HepG2 (cell line): Measurements from ENCODE around the gene CD44.

Experiments
- CAMTA2 ChIP-seq: sonication (generic); formaldehyde crosslinking; IDR thresholded peaks from 2 replicates; pipeline ENCODE4 v1.4.0; 2020; ENCODE audit warnings: mild to moderate bottlenecking, missing genetic modification reagents, borderline replicate concordance
- HOXA7 ChIP-seq: sonication (generic); formaldehyde crosslinking; IDR thresholded peaks from 2 replicates; pipeline ENCODE4 v1.8.1; 2022; ENCODE audit warnings: mild to moderate bottlenecking, missing genetic modification reagents, moderate library complexity
- JUN ChIP-seq: sonication (generic); formaldehyde crosslinking; IDR thresholded peaks from 2 replicates; pipeline ENCODE4 v1.4.0; 2020; ENCODE audit warnings: mild to moderate bottlenecking, missing genetic modification reagents
- MED13 ChIP-seq: sonication (generic); formaldehyde crosslinking; IDR thresholded peaks from 2 replicates; pipeline ENCODE4 v1.5.0; 2020; ENCODE audit warnings: missing genetic modification reagents
- RFX5 ChIP-seq: IDR thresholded peaks from 2 replicates; pipeline ENCODE4 v1.6.1; 2011; ENCODE audit warnings: low read depth, low read length, improper control_type of control experiment
- TAF1 ChIP-seq: sonication (generic); formaldehyde crosslinking; IDR thresholded peaks from 2 replicates; pipeline ENCODE4 v1.4.0; 2020; ENCODE audit warnings: missing genetic modification reagents
- ZKSCAN8 ChIP-seq: IDR thresholded peaks from 2 replicates; pipeline ENCODE4 v1.6.1; 2016; ENCODE audit warnings: borderline replicate concordance, missing genetic modification reagents, missing compliant biosample characterization
- ZNF510 ChIP-seq: sonication (generic); formaldehyde crosslinking; IDR thresholded peaks from 2 replicates; pipeline ENCODE4 v1.4.0; 2020; ENCODE audit warnings: low read depth, mild to moderate bottlenecking, missing genetic modification reagents
- ZNF619 ChIP-seq: sonication (generic); formaldehyde crosslinking; IDR thresholded peaks from 2 replicates; pipeline ENCODE4 v1.4.0; 2020; ENCODE audit warnings: mild to moderate bottlenecking, missing genetic modification reagents
- TF ChIP-seq, protein P1 (sequence below): sonication (generic); formaldehyde crosslinking; IDR thresholded peaks from 2 replicates; pipeline ENCODE4 v1.5.0; 2020; ENCODE audit warnings: mild to moderate bottlenecking, missing genetic modification reagents, moderate library complexity
- TF ChIP-seq, protein P2 (sequence below): sonication (generic); formaldehyde crosslinking; IDR thresholded peaks from 2 replicates; pipeline ENCODE4 v1.8.0; 2022; ENCODE audit warnings: mild to moderate bottlenecking, missing genetic modification reagents
- TF ChIP-seq, protein P3 (sequence below): sonication (generic); formaldehyde crosslinking; IDR thresholded peaks from 2 replicates; pipeline ENCODE4 v1.5.0; 2020; ENCODE audit warnings: mild to moderate bottlenecking, missing genetic modification reagents

DNA sequence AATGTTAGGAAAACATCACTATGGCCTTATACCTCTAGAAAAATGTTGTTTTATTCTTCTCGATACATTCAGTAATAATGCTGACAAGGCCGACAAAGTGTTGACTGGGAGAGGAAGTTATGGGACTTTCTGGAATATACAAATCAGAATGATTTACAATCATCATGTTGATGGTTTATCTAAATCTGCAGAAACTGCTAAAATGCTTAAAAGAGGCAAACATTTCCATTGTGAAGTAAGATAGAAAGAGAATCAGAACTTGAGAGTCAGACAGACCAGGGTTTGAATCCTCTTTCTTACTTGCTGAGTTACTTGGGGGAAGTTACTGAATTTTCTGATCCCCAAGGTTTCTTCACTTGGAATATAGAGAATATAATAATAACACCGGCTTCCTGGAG is 89.4 kb downstream of the CD44 start:
- TF ChIP-seq JUN (CRISPR knock-in tag) (no peak), RFX5 (no peak), ZKSCAN8 (CRISPR knock-in tag) (no peak), CAMTA2 (no peak), MED13 (no peak), TAF1 (CRISPR knock-in tag) (no peak), ZNF619 (CRISPR knock-in tag) (no peak), ZNF510 (CRISPR knock-in tag) (no peak), HOXA7 (CRISPR knock-in tag) (no peak)
- TF ChIP-seq, protein P1, sequence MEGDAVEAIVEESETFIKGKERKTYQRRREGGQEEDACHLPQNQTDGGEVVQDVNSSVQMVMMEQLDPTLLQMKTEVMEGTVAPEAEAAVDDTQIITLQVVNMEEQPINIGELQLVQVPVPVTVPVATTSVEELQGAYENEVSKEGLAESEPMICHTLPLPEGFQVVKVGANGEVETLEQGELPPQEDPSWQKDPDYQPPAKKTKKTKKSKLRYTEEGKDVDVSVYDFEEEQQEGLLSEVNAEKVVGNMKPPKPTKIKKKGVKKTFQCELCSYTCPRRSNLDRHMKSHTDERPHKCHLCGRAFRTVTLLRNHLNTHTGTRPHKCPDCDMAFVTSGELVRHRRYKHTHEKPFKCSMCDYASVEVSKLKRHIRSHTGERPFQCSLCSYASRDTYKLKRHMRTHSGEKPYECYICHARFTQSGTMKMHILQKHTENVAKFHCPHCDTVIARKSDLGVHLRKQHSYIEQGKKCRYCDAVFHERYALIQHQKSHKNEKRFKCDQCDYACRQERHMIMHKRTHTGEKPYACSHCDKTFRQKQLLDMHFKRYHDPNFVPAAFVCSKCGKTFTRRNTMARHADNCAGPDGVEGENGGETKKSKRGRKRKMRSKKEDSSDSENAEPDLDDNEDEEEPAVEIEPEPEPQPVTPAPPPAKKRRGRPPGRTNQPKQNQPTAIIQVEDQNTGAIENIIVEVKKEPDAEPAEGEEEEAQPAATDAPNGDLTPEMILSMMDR (CRISPR knock-in tag): no peak
- TF ChIP-seq, protein P2, sequence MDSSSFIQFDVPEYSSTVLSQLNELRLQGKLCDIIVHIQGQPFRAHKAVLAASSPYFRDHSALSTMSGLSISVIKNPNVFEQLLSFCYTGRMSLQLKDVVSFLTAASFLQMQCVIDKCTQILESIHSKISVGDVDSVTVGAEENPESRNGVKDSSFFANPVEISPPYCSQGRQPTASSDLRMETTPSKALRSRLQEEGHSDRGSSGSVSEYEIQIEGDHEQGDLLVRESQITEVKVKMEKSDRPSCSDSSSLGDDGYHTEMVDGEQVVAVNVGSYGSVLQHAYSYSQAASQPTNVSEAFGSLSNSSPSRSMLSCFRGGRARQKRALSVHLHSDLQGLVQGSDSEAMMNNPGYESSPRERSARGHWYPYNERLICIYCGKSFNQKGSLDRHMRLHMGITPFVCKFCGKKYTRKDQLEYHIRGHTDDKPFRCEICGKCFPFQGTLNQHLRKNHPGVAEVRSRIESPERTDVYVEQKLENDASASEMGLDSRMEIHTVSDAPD (CRISPR knock-in tag): no peak
- TF ChIP-seq, protein P3, sequence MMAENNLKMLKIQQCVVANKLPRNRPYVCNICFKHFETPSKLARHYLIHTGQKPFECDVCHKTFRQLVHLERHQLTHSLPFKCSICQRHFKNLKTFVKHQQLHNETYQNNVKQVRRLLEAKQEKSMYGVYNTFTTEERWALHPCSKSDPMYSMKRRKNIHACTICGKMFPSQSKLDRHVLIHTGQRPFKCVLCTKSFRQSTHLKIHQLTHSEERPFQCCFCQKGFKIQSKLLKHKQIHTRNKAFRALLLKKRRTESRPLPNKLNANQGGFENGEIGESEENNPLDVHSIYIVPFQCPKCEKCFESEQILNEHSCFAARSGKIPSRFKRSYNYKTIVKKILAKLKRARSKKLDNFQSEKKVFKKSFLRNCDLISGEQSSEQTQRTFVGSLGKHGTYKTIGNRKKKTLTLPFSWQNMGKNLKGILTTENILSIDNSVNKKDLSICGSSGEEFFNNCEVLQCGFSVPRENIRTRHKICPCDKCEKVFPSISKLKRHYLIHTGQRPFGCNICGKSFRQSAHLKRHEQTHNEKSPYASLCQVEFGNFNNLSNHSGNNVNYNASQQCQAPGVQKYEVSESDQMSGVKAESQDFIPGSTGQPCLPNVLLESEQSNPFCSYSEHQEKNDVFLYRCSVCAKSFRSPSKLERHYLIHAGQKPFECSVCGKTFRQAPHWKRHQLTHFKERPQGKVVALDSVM (CRISPR knock-in tag): no peak
